ENCODE measurements around the gene CRYBG3.

GRCh38 chr3:97979610-97980009, 157.8 kb downstream of the CRYBG3 start:
- TF ChIP-seq CTCF (IDR thresholded peaks at IDR 0.05): no peak
- no peak for TF ChIP-seq POLR2AphosphoS5 (IDR thresholded peaks at IDR 0.05)
- no peak for TF ChIP-seq POLR2A (IDR thresholded peaks at IDR 0.05)
- no peak for TF ChIP-seq EP300 (IDR thresholded peaks at IDR 0.05)

Measured in upper lobe of left lung (tissue), 4 donors.